ENCODE data around the gene GSDME.

GRCh38 chr7:24793982-24794648 lies 36.9 kb upstream of the GSDME start:
- TF ChIP-seq POLR2AphosphoS5 (IDR thresholded peaks at IDR 0.05) (no peak), POLR2A (IDR thresholded peaks at IDR 0.05) (no peak), CTCF (IDR thresholded peaks at IDR 0.05) (no peak)
